ENCODE results near the gene ATXN7L1.
"Not testable (repeated sequence)": the region's sequence is repeated elsewhere in the genome, so short reads cannot be mapped to it uniquely, and the experiment has no call there.

ATXN7L1 gene

DNA sequence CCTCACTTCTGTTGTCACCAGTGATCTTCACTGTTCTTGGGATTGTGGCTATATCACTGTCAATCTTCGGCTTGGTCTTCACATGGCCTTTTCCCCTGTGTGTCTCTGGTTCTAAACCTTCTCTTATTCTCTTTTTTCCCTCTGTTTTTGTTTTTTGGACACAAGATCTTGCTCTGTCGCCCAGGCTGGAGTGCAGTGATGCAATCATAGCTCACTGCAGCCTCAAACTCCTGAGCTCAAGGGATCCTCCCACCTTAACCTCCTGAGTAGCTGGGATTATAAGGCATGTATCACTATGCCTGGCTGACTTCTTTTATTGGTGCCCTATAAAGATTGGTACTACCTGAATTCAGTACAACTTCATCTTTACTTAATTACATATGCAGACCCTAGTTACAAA, 151.7 kb downstream of the ATXN7L1 start:
- no peak for DNase-seq

DNA sequence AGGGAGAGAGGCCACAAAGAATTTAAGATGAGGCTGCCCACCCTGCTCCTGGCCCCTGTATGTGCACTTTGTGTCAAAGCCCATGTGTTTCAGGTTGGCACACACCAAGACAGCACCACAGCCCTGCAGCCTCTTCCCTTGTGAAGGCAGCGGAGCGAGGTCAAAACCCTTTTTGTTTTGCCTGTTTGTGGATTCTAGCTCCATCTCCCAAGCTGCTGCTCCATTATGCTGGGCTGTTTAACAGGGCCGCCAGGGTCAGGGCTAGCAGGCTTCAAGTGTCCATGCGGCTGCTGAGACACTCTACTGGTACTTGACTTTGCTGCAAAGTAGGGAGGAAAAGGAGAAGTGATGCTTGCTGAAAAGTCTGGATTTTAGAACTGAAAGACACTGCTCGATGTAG, 152.8 kb downstream of the ATXN7L1 start:
- peak; percentile 13 for DNase-seq

DNA sequence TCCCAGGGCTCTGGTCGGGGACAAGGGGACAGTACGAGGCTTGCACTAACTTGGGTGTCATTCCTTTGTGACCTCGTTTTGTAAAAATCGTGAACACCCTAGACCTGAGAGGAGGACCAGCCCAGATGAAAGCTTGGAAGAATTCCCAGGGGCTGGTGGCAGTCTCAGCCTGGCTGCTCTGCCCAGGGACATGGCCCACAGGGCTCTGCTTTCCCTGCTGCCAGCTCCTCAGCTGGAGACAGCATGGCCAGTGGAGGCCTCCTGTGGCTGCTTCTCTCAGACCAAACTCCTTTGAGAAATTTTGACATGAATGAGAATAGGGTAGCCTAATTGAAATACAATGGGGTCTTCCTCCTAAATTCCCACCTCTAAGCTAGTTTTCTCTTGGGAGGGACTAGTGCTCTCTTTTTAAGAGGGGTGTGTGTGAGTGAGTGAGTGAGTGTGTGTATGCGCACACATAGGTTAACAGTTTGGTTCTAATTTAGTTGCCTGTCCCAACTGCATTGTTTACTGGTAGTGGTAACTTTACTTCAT, 154.8 kb downstream of the ATXN7L1 start:
- no peak for DNase-seq

DNA sequence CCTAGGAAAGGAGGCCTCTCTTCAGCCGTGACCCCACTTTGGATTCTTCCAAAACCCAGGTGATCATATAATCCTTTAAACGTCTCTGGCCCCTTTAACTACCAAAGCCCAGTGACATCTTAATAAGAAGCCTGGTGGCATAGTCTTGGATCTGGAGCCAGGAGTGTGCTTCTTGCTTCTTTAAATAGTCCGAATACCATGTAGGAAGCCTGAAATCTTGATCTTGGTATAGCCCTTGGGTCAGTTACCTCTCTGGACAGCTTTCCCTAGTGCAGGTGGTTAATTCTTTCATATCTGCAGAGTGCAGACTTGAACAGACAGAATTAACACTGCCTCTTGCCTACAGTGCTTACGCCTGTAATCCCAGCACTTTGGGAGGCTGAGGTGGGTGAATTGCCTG, 156.5 kb downstream of the ATXN7L1 start:
- DNase-seq, result no peak

DNA sequence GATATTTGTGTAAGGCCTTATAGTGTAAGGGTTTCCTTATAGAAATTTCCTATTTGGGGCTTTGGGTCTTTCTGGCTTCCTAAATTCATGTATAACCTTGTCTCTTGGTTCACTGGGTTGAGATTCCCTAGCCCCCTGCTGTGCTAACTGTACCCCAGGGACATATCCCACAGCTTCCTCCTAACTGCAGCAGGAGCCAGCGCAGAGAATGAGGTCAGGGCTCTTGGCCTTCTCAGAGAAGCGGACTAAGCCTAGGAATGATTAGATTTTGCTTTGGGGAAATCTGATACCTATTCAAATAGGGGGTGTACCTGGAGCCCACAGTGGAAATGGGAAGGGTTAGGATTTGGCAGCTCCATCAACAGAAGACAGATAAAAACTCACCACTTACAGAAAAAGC, 157.0 kb downstream of the ATXN7L1 start:
- DNase-seq, result no peak

DNA sequence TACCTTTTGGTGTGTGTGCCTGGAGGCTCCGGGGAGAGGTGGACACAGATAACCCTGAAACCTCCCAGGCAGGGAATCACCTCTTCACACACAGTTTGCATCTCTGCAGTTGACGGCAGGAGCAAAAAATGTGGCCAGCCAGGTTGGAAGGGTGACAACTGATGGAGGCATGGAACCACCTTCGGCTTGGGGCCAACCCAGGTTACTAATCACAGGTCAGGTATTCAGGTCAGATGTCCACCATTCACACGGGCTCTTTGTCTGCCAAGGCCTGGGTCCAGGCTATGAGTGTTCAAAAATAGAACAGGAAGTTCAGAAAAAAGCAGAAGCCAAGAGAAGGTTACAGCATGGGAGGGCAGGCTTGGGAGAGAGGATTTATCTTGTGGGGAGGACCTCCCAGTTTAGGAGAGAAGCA, 157.9 kb downstream of the ATXN7L1 start:
- no peak for DNase-seq

DNA sequence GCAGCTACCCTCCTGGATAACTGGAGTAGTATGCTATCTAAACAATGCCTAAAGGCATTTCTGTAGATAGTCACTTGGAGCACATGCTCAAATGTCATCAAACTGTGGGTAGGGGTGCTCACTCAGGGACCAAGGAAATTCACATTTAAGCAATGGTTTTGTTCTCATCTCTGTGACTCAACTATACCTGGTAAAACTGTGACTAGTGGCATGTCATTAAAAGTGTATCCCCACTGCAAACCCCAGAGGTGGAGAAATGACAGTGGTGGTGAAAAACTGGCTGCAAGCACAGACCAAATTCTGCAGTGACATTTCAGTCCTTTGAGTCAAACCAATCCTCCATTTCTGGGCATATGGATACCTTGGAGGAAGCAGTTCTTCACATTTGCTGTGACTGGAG, 160.9 kb downstream of the ATXN7L1 start:
- no peak for DNase-seq

DNA sequence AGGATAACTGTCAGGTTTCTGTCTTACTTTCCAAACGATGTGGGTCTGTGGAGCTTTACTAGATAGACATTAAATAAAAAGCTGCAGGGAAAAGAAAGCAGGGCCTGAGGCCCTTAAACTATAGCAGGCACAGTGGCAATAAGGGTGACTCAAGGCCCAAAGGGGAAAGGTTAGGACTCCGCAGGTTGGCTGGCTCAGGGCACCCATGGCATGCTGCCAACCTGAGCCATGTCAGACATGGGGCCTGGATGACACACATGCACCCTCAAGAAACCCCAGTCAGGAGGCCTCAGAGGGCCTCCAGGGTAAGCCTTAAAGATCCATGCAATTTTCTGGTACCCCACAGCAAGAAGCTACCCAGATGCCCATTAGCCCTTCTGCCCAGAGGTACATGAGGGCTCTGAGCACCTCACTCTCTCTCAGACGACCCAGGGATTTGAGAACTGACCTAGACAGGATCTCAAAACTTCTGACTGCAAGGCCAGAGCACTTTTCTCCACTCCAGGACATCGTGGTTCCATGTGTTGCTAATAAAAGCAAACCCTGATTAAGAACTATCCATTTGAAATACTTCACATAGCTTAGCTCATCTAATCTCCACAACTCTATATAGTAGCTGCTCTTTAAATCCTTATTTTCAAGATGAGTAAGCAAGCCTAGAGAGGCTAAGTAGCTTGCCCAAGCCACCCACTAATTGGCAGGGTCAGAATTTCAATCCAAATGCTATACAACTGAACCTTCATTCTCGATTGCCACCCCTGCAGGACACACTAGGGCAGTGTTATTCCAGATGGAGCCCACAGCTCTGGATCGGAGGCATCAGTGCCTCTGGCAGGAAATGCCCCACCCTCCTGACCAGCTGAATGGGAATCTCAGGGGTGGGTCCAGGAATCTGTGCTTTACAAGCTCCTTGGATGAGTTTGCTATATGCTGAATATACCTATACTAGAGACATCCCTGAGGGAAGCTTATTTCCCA, 162.6 kb downstream of the ATXN7L1 start:
- no peak for DNase-seq

DNA sequence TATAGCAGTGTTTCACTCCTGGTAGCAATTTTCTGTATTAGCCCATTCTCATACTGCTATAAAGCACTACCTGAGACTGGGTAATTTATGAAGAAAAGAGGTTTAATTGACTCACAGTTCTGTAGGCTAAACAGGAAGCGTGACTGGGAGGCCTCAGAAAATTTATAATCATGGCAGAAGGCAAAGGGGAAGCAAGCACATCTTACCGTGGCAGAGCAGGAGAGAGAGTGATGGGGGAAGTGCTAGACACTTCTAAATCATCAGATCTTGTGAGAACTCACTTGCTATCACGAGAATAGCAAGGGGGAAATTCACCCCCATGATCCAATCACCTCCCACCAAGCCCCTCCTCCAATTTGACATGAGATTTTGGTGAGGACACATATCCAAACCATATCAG, 163.5 kb downstream of the ATXN7L1 start:
- DNase-seq, result no peak

DNA sequence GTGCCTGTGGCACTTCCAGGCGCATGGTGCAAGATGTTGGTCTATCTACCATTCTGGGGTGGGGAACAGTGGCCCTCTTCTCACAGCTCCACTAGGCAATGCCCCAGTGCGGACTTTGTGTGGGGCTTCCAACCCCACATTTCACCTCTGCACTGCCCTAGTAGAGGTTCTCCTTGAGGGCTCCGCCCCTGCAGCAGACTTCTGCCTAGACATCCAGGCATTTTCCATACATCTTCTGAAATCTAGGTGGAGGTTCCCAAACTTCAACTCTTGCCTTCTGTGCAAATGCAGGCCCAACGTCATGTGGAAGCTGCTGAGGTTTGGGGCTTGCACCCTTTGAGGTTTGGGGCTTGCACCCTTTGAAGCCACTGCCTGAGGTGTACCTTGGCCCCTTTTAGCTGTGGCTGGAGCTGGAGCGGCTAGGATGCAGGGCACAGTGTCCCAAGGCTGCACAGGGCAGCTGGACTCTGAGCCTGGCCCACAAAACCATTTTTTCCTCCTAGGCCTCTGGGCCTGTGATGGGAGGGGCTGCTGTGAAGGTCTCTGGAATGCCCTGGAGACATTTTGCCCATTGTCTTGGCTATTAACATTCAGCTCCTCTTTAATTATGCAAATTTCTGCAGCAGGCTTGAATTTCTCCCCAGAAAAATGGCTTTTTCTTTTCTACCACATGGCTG, 164.5 kb downstream of the ATXN7L1 start:
- no peak for DNase-seq

DNA sequence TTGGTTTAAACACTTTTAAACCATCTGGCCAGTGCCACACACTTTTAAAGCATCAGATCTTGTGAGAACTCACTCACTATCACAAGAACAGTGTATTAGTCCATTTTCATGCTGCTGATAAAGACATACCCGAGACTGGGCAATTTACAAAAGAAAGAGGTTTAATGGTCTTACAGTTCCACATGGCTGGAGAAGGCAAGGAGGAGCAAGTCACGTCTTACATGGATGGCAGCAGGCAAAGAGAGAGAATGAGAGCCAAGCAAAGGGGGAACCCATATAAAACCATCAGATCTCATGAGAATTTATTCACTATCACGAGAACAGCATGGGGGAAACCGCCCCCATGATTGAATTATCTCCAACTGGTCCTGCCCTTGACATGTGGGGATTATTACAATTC, 165.7 kb downstream of the ATXN7L1 start:
- not testable (repeated sequence) for DNase-seq

DNA sequence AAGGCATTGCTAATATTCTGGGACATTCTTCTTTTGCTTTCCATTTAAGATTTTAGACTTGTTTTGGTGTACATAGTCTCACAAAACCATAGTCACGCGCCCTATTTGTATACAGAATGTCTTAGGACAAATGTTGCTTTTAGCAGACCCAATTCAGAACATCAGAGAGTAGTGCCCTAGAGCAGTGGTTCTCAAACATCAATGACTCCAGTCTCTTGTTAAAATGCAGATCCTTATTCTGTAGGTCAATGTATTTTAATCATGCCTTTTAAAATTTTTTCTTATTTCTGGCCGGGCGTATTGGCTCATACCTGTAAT, 167.7 kb downstream of the ATXN7L1 start:
- no peak for DNase-seq

DNA sequence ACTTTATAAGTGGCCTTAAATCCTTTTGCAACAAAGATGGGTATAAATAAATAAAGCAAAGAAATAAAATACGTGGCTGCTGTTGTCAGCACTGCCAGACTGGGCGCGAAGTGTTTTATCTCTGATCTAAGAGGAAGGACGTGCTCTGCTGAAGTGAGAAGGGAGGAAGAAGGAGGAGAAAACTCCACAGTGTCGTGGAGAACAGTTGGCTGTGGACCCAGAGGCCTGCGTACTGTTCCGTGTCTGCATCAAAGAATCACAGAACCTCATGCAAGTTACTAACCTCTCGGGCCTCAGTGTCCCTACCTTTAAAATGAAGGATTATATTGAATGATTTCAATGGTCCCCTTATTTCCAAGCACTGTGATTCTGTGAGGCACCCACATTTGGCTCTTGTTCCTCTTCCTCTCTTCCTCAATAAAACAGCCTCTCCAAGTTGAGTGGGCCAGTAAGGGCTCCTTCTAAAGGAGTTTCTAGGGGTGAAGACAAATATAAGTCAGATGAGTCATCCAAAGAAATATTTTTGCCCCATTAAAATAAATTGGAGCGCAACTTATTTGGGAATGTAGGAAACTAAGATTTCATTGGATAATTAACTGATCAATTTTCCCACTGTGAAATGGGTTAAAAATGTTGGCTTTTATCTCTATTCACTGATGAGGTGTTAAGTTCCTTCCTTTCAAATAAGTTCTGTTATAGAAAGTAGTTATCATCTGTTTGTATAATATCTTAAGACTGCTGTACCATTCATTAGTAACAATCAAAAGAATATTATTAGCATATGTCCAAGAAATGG, 168.2 kb downstream of the ATXN7L1 start:
- DNase-seq, result no peak

DNA sequence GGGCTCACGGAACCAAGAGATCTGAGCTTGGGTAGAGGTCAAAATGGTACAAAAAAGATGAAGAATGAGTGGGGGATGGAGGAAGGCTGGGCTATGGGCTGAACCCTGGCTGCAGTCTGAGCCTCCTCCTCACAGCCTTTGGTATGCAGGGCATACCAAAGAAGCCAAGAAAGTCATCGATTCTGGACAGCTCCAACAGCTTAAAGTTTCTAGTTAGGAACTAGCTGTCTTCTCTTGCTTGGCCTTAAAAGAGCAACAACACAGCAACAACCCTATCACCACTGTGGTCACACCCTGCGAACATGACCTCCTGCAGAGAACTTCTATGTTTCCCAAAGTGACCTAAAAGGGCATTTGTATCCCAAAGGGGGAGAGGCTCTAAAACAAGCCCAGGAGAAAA, 169.0 kb downstream of the ATXN7L1 start:
- no peak for DNase-seq

DNA sequence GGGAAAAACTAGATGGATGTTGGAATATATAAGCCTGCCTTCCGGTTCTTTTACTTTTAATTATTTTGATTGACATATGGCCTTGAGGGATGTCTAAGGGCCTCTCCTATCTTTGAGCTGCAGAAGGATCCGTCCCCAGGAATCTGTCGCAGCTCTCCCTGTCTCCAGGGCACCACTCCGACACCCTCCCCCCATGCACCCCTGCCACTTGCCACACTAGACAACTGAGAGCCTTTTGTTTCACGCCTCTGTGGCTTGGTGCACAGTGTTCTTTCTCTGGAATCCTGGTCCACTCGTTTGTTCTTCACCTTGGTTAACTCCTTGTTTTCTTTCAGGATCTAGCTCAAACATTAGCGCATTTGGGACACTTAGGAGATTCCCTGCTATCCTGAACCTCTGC, 171.0 kb downstream of the ATXN7L1 start:
- DNase-seq, result no peak

DNA sequence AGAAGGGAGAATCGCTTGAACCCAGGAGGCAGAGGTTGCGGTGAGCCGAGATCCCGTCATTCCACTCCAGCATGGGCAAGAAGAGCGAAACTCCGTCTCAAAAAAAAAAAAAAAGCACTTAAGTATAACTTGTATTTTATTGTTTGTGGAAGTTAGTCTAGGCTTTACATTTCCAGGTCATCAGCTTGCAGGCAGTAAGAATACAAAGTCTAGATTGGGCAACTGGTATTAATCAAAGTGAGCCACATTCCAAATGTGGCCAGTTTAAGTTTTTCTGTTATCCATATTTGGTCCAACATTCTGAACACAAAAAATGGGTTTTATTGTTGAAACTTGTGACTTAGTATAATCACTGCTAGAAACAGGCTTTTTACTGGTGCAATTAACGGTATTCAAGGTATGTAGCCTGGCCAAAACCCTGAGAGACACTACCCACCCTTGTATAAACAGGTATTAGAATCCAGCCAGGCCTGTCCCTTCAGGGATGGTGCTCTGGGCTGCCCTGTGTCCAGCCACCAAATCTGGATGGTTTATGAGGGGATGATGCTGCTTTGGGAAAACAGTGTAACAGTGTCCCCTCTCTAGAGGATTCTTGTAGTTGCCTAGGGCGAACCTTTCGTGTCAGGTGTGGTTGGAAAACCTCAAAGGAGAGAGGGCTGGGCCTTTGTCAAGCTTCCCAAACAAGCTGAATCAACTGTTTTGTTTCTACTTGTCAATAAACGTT, 173.0 kb downstream of the ATXN7L1 start:
- no peak for DNase-seq

DNA sequence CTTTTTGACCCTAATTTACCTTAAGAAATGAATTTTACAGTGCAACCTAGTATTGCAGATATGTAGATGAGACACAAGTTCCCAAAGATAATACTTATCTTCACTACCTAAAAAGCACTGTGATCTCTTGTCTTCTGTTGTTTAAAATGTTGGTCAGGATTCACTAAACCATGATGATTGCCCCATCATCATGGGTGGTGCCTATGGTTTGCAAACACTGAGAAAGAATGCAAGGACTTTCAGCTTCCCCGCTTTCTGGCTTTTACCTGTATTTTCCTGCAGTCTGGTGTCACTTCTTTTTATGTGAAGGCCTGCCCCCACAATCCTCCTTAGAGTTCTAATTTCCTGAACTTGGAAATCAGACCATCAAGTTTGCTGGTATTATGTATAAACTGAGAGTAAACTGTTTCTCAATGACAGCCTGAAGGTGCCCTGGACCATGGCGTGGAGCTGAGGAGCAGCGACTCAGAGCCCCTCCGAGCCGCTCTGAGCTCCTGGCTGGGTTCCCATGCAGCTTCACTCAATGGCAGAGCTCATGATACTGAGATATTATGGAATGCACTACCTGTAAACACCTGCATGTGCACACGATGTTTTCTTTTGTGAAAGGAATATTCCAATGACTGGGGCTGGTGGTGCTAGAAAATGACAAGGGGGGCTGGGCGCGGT, 176.7 kb downstream of the ATXN7L1 start:
- no peak for DNase-seq

DNA sequence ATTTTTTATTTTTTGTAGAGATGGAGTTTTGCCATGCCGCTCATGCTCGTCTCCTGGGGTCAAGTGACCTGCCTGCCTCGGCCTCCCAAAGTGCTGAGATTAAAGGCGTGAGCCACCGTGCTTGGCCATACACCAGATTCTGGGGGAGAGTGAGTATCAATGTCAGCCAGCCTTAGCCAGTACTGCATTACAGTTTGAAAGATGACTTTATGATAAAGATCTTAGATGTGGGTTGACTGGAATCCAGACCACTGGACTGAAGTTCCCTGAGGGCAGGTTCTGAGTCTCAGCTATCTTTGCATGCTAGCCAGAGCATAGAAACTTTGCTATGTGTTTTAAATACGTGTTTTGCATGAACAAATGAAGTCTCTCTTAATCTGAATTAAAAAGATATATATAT, 177.9 kb downstream of the ATXN7L1 start:
- DNase-seq, result no peak

DNA sequence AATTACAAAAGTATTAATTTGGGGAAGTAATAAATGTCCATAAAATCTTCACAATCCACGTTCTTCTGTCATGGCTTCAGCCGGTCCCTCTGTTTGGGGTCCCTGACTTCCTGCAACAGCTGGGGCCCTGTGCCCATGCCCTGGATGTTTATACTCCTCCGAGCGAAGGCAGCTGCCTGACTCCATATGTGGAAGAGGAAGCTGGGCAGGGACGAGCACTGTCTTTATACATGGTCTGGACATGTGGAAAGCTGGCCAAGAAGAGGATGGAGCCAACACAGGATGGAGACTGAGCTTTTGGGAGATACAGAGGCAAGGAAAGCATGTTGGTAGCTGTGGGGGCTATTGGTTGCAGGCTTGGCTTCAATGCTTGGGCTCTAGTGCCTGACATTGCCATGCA, 178.6 kb downstream of the ATXN7L1 start:
- DNase-seq, result no peak

DNA sequence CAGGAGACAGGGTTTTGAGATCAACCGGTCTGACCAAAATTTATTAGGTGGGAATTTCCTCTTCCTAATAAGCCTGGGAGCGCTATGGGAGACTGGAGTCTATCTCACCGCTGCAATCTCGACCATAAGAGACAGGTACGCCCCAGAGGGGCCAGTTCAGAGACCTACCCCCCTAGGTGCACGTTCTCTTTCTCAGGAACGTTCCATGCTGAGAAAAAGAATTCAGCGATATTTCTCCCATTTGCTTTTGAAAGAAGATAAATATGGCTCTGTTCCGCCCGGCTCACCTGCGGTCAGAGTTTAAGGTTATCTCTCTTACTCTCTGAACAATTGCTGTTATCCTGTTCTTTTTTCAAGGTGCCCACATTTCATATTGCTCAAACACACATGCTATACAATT, 179.2 kb downstream of the ATXN7L1 start:
- DNase-seq, result not testable (repeated sequence)

DNA sequence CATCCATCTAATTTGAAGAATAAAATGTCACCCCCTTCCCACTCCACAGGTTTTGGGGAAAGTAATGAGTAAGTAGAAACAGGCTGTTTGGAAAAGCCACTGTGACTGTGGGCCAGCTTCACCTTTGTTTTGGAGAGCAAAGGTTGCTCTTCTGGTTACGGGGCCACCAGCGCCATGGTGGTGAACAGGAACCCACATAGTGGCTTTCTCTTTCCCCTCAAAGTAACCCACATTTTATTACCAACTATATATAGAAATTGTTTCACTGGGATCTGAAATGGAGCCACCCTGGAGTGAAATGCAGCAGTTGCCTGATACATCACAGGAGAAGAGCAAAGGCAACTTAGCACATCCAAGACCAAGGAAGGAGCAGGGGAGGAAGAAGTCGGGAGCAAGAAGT, 182.8 kb downstream of the ATXN7L1 start:
- DNase-seq, result no peak
